Heart left ventricle (tissue), 16 donors: ENCODE measurements around the gene NAT16. TPM values are rescaled to one million over a fixed set of nuclear protein-coding genes. Genes with fewer than 3 reads are reported as not detected.
A peak's percentile ranks its signal among the peaks of the same experiment; 100 is the strongest.

ENCODE experiments used
- ATAC-seq, 4 donors: fragments of 200-7000 bp; cut with Tn5 transposase; one replicate each; pipeline ENCODE4 v1.9.1; 2020 to 2022; ENCODE audit warnings: moderate library complexity in 4 of 4, mild to moderate bottlenecking in 3 of 4, moderate number of reproducible peaks in 1 of 4
- DNase-seq, 5 donors: peaks; one replicate each; pipeline ENCODE4 v3.0.0-alpha.2; 2020
- H3K27ac ChIP-seq, 12 donors: fragments of 200-600 bp; sonication (generic) in 4 of 12; one replicate each; pipeline versions ENCODE4 v1.5.0 to v1.8.0; 2016 to 2022; ENCODE audit warnings: mild to moderate bottlenecking in 2 of 12
- H3K27me3 ChIP-seq, 9 donors: fragments of 200-600 bp; sonication (generic) in 2 of 9; one replicate each; pipeline versions ENCODE4 v1.5.1 to v1.8.0; 2016 to 2022; ENCODE audit warnings: mild to moderate bottlenecking in 3 of 9
- H3K36me3 ChIP-seq, 9 donors: fragments of 200-600 bp; sonication (generic) in 2 of 9; one replicate each; pipeline versions ENCODE4 v1.5.0 to v1.8.0; 2018 to 2022; ENCODE audit warnings: mild to moderate bottlenecking in 2 of 9
- H3K4me1 ChIP-seq, 12 donors: fragments of 200-600 bp; sonication (generic) in 4 of 12; one replicate each; pipeline versions ENCODE4 v1.5.0 to v1.8.0; 2016 to 2022; ENCODE audit warnings: mild to moderate bottlenecking in 3 of 12
- H3K4me3 ChIP-seq, 12 donors: fragments of 200-600 bp; sonication (generic) in 4 of 12; one replicate each; pipeline versions ENCODE4 v1.5.0 to v1.8.0; 2017 to 2022; ENCODE audit warnings: mild to moderate bottlenecking in 9 of 12, moderate library complexity in 4 of 12
- H3K9me3 ChIP-seq, 12 donors: fragments of 200-600 bp; sonication (generic) in 4 of 12; one replicate each; pipeline versions ENCODE4 v1.5.0 to v1.8.0; 2016 to 2022; ENCODE audit warnings: mild to moderate bottlenecking in 1 of 12
- CTCF ChIP-seq, 12 donors: fragments of 200-600 bp; sonication (generic) in 4 of 12; IDR thresholded peaks; one replicate each; pipeline versions ENCODE4 v1.5.0 to v1.8.0; 2018 to 2022; ENCODE audit warnings: antibody characterized with exemption in 12 of 12, mild to moderate bottlenecking in 5 of 12
- POLR2A ChIP-seq, 2 donors: fragments of 450-650 bp; IDR thresholded peaks; one replicate each; pipeline ENCODE4 v1.6.1; 2017; ENCODE audit warnings: antibody characterized with exemption in 2 of 2, mild to moderate bottlenecking in 2 of 2, moderate library complexity in 2 of 2
- WGBS, 4 donors: extraction: QIAGEN DNeasy Blood & Tissue Kit in 2 of 4; methylation state at CpG; one replicate each; pipeline versions ENCODE4 v1.1.5 to v1.1.7; 2013 to 2018; 5-methylcytosine and 5-hydroxymethylcytosine counted together
- intact Hi-C, 10 donors: fragments of 100-400 bp; cut with DNase I; formaldehyde crosslinking; loops; one replicate each; pipeline versions ENCODE4 v1.11.1 to v1.14.2; 2022
- polyA plus RNA-seq, 2 donors: library from polyadenylated mRNA; stranded (reverse); fragments of 200-250 nt; gene quantifications; one replicate each; pipeline ENCODE4 v1.2.3, GENCODE V29; 2013
- total RNA-seq, 9 donors: library from RNA; depleted of rRNA in 2 of 9; stranded (reverse); fragments of >200 nt in 2 of 9; fragmentation: NEBNext Ultra II Directional in 3 of 9; extraction: Animal tissue kit (Norgen Biotek cat#: 25700) in 3 of 9; gene quantifications; one replicate each; pipeline versions ENCODE4 v1.1.0 to v1.2.4, GENCODE V29; 2016 to 2023
- donor health status: ischemic (EF 13 %, LVEDD 7.1; RV severe dilation, severe dysfunction).
- donor health status: healthy with polysubstance abuse.
- donor health status: DM: no; HTN: yes; CAD: no.
- donor health status: DM: no; HTN: no; CAD: no.
- donor health status: ischemic (EF 25% LVEDD 6.9; RV normal size, moderate dysfunction).
- donor health status: ischemic (EF 25% LVEDD 5.7; RV mildly dilated, moderate dysfunction).
- donor health status: healthy.
- donor health status: DM: yes; HTN: yes; CAD: no.
- donor health status: ischemic (EF 35%, LVEDD 5.7; RV mildly dilated, moderate dysfunction).
- donor health status: nonischemic (EF 11% LVEDD 7.7; RV severe dilation, severe dysfunction).
- donor health status: DM: yes; HTN: yes; CAD: no.
- donor health status: PGD.
- donor health status: ischemic (EF 29% LVEDD 5.4; RV normal size, mild dysfunction).
- donor health status: nonischemic (EF 23%, LVEDD 6.1; RV moderate dilation, normal function).

NAT16 gene
- total and polyA plus RNA-seq, 11 donors: 0.23 TPM; not detected in 10

DNA sequence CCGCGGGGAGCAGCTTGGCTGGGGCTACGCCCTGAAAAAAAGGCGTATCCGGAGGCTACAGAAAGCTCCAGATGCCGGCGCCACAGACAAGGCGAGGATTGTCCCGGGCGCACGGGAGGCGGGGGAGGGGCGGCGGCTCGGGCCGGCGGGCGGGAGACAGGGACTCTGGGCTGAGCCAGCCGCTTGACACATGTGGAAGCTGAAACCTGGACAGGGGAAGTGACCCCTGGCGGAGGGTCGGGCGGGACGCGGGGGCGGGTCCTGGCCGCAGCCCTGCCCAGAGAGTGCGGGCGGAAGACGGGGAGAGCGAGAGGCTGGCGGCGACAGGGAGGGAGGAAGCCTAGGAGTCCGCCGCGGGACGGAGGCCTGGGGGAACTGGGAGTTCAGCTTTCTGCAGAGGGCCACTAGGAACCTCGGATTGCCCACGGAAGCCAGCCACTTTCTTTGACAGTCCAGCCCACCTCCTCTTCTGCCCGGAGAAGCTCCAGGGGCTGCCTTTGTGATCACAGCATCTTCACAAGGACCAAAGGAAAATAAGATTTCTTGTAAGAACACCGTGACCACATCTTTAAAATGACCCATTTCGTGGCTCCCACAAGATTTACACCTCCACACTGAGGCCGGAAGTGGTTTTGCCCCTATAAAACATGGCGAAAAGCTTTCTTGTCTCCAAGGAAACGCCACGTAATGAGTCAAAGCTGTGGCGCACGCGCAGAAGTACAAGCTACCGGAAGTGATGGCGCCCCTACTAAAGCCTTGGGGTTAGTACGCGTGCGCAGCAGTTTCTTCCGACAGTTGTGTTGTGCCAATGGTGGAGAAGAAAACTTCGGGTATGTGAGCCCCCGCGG is 37.5 kb upstream of the NAT16 start, which contains the start of the genes PLOD3 and ZNHIT1:
TSS of gene PLOD3 (minus strand) at position 194 of the 848 bp plus-strand sequence. CDS start 307 bp downstream, outside the sequence.
TSS of gene ZNHIT1 (plus strand) at position 778 of the 848 bp plus-strand sequence. CDS start at position 809, 31 bp downstream.
- Histone ChIP-seq H3K27ac (peak within 1 kb of the TSS; percentile 82 to 97 (median 90)), H3K4me1 (peaks cover 4 to 48% (median 31%) of the 10 kb centered on the region in 12 donors), H3K4me3 (peak within 1 kb of the TSS; percentile 53 to 95 (median 80)), H3K9me3 (no peaks in the 10 kb centered on the region), H3K27me3 (no peaks in the 10 kb centered on the region), H3K36me3 (peaks cover 0 to 48% (median 27%) of the 10 kb centered on the region in 9 donors)
- DNase-seq: peak; percentile 96 to 99 (median 97)
- peak; percentile 91 to 96 (median 94) for ATAC-seq
- intact Hi-C loops: loop anchor here in 9 of 10 donors (1.0 to 10.0 kb wide), 5 partner anchors 21 to 67 kb away; partner anchors contain the start of gene FIS1 (in 3 of the 9)
- WGBS, 4 donors: 1% methylated on average over 30 to 57 of the region's 57 CpGs
- TF ChIP-seq POLR2A (IDR thresholded peaks at IDR 0.05) (peak in 1 of 2 donors; percentile 37), CTCF (IDR thresholded peaks at IDR 0.05) (peak in 9 of 12 donors; percentile 9 to 53 (median 23))

- ATAC-seq (peak in 1 of 4 donors; percentile 4), DNase-seq (no peak)
- TF ChIP-seq POLR2A (IDR thresholded peaks at IDR 0.05) (no peak), CTCF (IDR thresholded peaks at IDR 0.05) (no peak)
- peaks cover 4 to 48% (median 31%) of the 10 kb centered on the region in 12 donors for H3K4me1 ChIP-seq
- no peaks in the 10 kb centered on the region for H3K9me3 ChIP-seq
- H3K27me3 ChIP-seq: no peaks in the 10 kb centered on the region
- 1% methylated on average over 18 to 34 of the region's 34 CpGs for WGBS, 4 donors
- peaks cover 0 to 51% (median 31%) of the 10 kb centered on the region in 9 donors for H3K36me3 ChIP-seq
- intact Hi-C loops: loop anchor here in 7 of 10 donors (1.0 to 10.0 kb wide), 4 partner anchors 27 to 68 kb away; partner anchors contain the start of gene FIS1 (in 1 of the 7)
- peak overlapping the region; percentile 53 to 95 (median 80) for H3K4me3 ChIP-seq
- H3K27ac ChIP-seq: peak overlapping the region in 11 of 12 donors; percentile 82 to 97 (median 91)
Measured at GRCh38 chr7:101216860-101217387, 36.8 kb upstream of the NAT16 start.

DNA sequence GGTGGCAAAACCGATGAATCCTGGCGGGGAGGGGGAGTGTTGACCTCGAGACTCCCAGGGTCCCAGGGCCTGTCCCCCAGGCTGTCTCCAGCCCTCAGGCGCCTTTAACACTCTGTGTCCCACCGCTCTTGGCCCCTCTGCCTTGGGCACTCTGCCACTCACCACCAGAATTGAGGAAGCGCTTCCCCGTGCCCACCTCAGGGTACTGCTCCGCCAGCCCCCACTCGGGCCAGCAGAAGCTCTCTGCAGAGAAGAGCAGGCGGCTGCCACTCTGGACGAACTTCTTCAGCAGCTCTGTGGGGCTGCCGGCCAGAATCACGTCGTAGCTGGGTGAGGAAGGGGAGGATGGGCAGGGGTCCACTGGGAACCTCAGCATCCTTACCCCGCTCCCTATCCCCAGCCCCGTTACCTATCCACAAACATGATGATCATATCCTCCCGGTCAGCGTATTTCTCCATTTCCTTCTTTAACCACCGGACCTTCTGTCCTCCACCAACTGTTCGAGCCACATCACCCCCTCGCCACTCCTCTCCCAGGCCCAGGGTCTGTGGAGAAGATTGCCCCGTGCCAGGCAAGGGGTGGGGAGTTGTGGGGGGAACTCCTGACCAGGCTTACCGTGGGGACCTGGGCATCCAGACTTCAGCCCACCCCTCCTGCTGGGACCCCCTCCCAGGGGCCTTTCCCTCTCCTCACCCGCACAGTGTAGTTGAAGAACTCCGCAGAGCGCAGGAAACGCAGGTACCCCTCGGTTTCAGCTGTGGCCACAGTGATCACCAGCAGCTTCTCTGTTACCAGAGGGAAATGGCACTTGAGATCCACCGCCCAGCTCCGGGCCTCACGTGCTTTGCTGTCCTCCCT is 36.1 kb upstream of the NAT16 start:
- peak overlapping the region in 10 of 12 donors; percentile 82 to 97 (median 92) for H3K27ac ChIP-seq

More for the DNA sequence above, 36.1 kb upstream of the NAT16 start:
- intact Hi-C loops: loop anchor here in 5 of 10 donors (2.0 to 10.0 kb wide), 3 partner anchors 29 to 69 kb away; partner anchors contain the start of gene FIS1 (in 1 of the 5)
- Histone ChIP-seq H3K27me3 (no peaks in the 10 kb centered on the region), H3K4me1 (peaks cover 4 to 48% (median 31%) of the 10 kb centered on the region in 12 donors), H3K36me3 (peaks cover 0 to 54% (median 38%) of the 10 kb centered on the region in 9 donors), H3K4me3 (peak overlapping the region; percentile 53 to 95 (median 80)), H3K9me3 (no peaks in the 10 kb centered on the region)
- WGBS, 4 donors: 63 to 73% (median 67%) methylated on average over 31 of the region's 31 CpGs
- ATAC-seq (no peak), DNase-seq (no peak)
- TF ChIP-seq CTCF (IDR thresholded peaks at IDR 0.05): no peak
- no peak for TF ChIP-seq POLR2A (IDR thresholded peaks at IDR 0.05)
